ENCODE results near the gene SQSTM1. TPM values are rescaled to one million over a fixed set of nuclear protein-coding genes. Genes with fewer than 3 reads are reported as not detected.

SQSTM1 gene
- total and polyA plus RNA-seq, 9 of the 15 experiments (the other 6 are each of a cell fraction or from before 2014, with no cell fraction given): 5.6 to 148 (median 64.0) TPM

- H3K27ac ChIP-seq (ENCODE audit: extremely low read depth, low read depth, low read length): no peak overlapping the region
- H3K36me3 ChIP-seq (ENCODE audit: control insufficient read depth, insufficient read depth, low read length): peaks cover 75% of the 10 kb centered on the region; the same call in 2 of the 3 replicates
- POLR2A ChIA-PET: no interaction called here
- no peak overlapping the region for H3K4me2 ChIP-seq (ENCODE audit: insufficient read depth, low read length)
- H3K9me1 ChIP-seq (ENCODE audit: control insufficient read depth, insufficient read depth, low read length): peaks cover 6% of the 10 kb centered on the region
- no peaks in the 10 kb centered on the region for H3K9me3 ChIP-seq (replicated peaks; ENCODE audit: control insufficient read depth, insufficient read depth, low read depth, low read length)
- H2AFZ ChIP-seq (ENCODE audit: low read depth, low read length): no peak overlapping the region
- peaks cover 20 to 66% of the 10 kb centered on the region in 2 experiments for H3K4me1 ChIP-seq (replicated peaks in 1 of 2; ENCODE audit: control insufficient read depth in 2 of 2, insufficient read depth in 2 of 2, low read length in 2 of 2)
- no peak overlapping the region for H3K9ac ChIP-seq (ENCODE audit: insufficient read depth in 1 of 2, low read depth in 2 of 2, low read length in 2 of 2)
- H4K20me1 ChIP-seq (replicated peaks; ENCODE audit: control insufficient read depth, insufficient read depth, low read length): no peaks in the 10 kb centered on the region
- in situ Hi-C loops (cut with MboI) (no loop called here), intact Hi-C loops (cut with micrococcal nuclease) (no loop called here)
- TF ChIP-seq SIN3A (IDR thresholded peaks at IDR 0.05; ENCODE audit: borderline replicate concordance in 2 of 2, control insufficient read depth in 1 of 2, low read depth in 2 of 2, low read length in 2 of 2): no peak
- TF ChIP-seq ZNF830 (CRISPR knock-in tag; IDR thresholded peaks at IDR 0.05): no peak
- no peak for TF ChIP-seq ZBTB43 (CRISPR knock-in tag; IDR thresholded peaks at IDR 0.05)
- TF ChIP-seq MEIS2 (IDR thresholded peaks at IDR 0.05; ENCODE audit: partially characterized antibody): no peak
- H3K4me3 ChIP-seq: no peak overlapping the region
- DNase-seq (ENCODE audit: extremely low read depth in 1 of 4, low spot score in 3 of 4) (no peak), FAIRE-seq (no peak), ATAC-seq (no peak)
- no TSS peak for BruUV-seq (replicated peaks)
- 92% methylated on average over 20 of the region's 21 CpGs for WGBS (ENCODE audit: insufficient coverage, low coverage, missing lambda C conversion rate)
- CTCF ChIA-PET (ENCODE audit: low intra/inter-chr PET ratio): no interaction called here
- H3K27me3 ChIP-seq (ENCODE audit: control insufficient read depth in 2 of 2, insufficient read depth in 2 of 2, low read length in 2 of 2): no peaks in the 10 kb centered on the region
- peaks cover 25% of the 10 kb centered on the region for H3K79me2 ChIP-seq (ENCODE audit: control insufficient read depth, insufficient read depth, low read length)
These were observed 20.5 kb upstream of the SQSTM1 start for GRCh38 chr5:179800071-179800695.

Data from K562 (cell line).